Sciatic nerve (tissue), 2 donors: ENCODE results near the gene PIP4K2A. TPM values are rescaled to one million over a fixed set of nuclear protein-coding genes. Genes with fewer than 3 reads are reported as not detected.

Source experiments
- ATAC-seq: fragments of 200-7000 bp; cut with Tn5 transposase; one replicate; pipeline ENCODE4 v1.9.1; 2020; ENCODE audit warnings: mild to moderate bottlenecking, moderate library complexity
- DNase-seq: peaks from one replicate; pipeline ENCODE4 v3.0.0-alpha.2; 2020; ENCODE audit warnings: low spot score
- intact Hi-C: fragments of 100-400 bp; cut with DNase I; formaldehyde crosslinking; loops from one replicate; pipeline ENCODE4 v1.14.2; 2022
- total RNA-seq: library from RNA; stranded (reverse); fragmentation: NEBNext Ultra II Directional; extraction: Animal tissue kit (Norgen Biotek cat#: 25700); gene quantifications from one replicate; pipeline ENCODE4 v1.2.1, GENCODE V29; 2021
- donor health status: DM: no; HTN: no; CAD: no.
- donor health status: DM: no; HTN: no; CAD: no.

PIP4K2A gene
- total RNA-seq, 1 donor from 2014 or later, result 64.2 TPM

DNA sequence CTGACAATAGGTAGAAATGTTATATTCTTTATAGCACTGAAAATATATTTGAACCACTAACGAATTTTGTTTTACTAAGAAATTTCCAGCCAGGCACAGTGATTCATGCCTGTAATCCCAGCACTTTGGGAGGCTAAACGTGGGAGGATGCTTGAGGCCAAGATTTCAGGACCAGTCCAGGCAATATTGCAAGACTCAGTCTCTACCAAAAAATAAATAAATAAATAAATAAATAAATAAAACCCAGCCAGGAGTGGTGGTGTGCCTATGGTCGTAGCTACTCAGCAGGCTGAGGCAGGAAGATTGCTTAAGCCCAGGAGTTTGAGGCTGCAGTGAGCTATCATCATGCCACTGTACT lies 39.8 kb downstream of the PIP4K2A start:
- ATAC-seq (no peak), DNase-seq (no peak)
- intact Hi-C loops, result no loop called here

- no peak for ATAC-seq
- intact Hi-C loops, result no loop called here
- DNase-seq, result no peak
Measured at GRCh38 chr10:22673785-22674572, 40.4 kb downstream of the PIP4K2A start.

DNA sequence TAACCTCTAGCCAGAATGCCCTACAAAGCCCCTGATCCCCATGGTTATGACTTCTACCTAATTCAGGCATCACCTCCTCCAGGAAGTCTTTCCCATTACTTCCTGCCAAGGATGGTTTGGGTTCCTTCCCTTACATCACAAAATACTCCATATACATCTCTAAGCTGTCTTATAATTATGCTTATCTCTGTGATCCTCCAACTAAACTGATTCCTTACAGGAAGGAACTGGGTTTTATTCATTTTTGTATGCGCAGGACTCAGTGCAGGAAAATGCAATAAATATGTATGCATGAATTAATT lies 41.3 kb downstream of the PIP4K2A start:
- ATAC-seq, result no peak
- intact Hi-C loops, result no loop called here
- DNase-seq, result no peak

- intact Hi-C loops, result no loop called here
- DNase-seq (no peak), ATAC-seq (no peak)
Measured at GRCh38 chr10:22672319-22673090, 41.9 kb downstream of the PIP4K2A start.

DNA sequence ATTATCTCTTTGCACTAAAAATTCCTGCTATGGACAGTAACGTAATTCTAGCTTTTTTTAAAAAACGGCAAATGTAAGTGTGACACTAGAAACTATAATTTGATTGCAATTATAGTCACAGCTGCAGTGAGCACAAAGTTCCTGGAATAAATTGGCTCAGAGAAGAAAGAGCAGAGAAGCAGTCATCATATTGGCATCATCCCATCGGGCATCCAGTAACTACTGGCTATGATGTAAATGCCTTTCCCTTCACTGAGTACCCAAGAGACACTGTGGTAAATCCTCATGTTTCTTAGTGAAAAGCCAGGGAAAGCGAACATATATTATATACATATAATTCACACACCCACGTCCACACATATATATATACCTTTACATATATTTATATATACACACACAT lies 43.6 kb downstream of the PIP4K2A start:
- ATAC-seq (no peak), DNase-seq (no peak)
- intact Hi-C loops, result no loop called here

- DNase-seq, result no peak
- intact Hi-C loops, result no loop called here
- no peak for ATAC-seq
Measured at GRCh38 chr10:22669163-22669711, 45.1 kb downstream of the PIP4K2A start.

GRCh38 chr10:22667093-22667480 lies 47.3 kb downstream of the PIP4K2A start:
- no peak for ATAC-seq
- intact Hi-C loops, result no loop called here
- DNase-seq, result no peak

DNA sequence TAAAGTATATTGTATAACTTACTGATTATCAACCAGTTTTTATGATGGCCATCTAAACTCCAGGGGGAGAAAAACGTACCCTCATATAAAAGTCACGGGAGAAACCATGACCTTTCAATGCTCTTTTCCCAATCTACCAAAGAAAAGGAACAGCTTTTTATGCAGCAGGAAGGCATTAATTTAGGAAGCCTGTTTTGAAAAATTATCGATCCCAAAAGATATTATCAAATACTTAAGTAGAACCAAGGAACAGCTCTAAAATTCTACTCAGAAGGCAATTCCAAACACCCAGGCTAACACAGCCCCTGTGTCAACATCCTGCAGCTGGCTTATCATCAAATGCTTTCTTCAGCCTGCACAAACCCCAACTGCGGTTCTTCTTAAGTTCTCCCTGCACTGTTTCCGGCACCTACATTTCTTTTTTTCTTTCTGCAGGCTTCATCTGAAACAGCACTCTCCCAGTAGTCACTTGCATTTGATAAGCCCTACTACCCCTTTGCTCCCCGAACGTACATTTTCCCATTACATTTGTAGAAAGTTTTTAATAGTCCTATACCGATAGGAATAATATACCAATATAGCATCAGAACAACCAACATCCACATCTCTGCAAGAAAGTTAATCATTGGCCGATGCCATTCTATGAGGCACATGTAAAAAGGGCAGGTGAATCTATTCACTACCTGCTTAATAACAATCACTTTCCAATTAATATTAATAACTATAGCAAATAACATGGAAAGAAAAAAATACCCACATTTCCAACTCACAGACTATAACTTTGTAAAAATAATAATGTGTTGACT lies 47.9 kb downstream of the PIP4K2A start:
- DNase-seq, result no peak
- intact Hi-C loops, result no loop called here
- no peak for ATAC-seq

- intact Hi-C loops, result no loop called here
- ATAC-seq (no peak), DNase-seq (no peak)
Measured at GRCh38 chr10:22665329-22665728, 49.0 kb downstream of the PIP4K2A start.

DNA sequence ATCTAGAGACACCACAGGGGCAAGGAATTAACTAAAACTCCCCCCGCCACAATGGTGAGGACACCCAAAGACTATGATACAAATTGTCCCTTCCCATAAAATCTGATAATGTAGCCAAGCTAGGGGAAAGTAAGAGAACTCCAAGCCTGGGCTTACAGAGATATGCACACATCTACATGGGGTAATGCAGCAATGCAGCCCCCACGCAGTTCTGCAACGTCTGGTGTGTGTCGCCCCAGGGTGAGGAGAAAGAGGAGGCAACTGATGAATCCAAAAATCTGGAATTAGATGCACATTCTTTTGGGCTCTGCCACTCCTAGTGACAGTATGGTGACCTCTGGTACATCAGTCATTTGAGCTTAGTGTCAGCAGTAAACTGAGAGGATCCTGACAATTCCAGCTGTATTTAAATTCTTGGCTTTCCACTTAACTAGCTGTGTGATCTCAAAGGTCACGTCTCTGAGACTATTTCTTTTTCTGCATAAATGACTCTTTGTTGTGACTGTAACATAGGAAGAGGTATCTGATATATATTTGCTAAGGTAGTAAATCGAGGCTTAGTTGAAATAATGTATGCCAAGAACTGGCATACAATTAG lies 51.5 kb downstream of the PIP4K2A start:
- ATAC-seq, result no peak
- no peak for DNase-seq
- intact Hi-C loops, result no loop called here

DNA sequence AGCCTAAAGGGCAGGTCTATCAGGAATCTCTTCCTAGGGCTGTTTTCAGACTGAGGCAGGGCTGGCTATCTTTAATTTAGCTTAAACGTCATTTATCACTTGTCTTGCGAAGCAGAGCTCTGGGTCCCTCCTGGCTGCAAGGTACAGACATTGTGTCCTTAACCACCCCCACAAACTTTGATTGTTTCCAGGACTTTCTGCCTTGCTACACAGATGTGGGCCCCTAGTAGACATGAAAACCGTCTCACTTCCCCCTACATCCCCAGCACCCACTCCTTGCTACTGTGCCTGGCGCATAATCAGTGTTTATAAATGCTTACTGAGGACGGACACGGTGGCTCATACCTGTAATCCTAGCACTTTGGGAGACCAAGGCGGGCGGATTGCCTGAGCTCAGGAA lies 54.5 kb downstream of the PIP4K2A start:
- ATAC-seq (no peak), DNase-seq (no peak)
- intact Hi-C loops, result no loop called here

GRCh38 chr10:22658745-22659410 lies 55.5 kb downstream of the PIP4K2A start:
- DNase-seq (no peak), ATAC-seq (no peak)
- intact Hi-C loops, result no loop called here

GRCh38 chr10:22657566-22658225 lies 56.7 kb downstream of the PIP4K2A start:
- DNase-seq (no peak), ATAC-seq (no peak)
- intact Hi-C loops, result no loop called here

DNA sequence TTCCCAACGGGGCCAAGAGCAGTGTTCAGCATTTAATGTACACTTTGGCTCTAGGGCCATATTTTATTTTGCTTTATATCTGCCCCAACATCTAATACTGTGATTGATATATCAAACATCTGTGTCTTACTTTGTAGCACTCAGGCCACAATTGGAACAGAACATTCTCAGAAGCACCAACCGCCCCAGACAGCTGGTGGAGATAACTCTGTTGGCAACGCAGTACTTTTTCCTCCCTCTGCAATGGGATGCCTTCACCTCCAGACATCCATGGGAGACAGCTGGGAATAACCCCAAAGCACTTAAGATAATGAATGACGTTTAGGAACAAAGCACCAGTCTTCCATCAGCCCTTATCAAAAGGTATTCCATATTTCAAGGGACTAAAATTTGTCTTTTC lies 57.4 kb downstream of the PIP4K2A start:
- ATAC-seq, result no peak
- no peak for DNase-seq
- intact Hi-C loops, result no loop called here

DNA sequence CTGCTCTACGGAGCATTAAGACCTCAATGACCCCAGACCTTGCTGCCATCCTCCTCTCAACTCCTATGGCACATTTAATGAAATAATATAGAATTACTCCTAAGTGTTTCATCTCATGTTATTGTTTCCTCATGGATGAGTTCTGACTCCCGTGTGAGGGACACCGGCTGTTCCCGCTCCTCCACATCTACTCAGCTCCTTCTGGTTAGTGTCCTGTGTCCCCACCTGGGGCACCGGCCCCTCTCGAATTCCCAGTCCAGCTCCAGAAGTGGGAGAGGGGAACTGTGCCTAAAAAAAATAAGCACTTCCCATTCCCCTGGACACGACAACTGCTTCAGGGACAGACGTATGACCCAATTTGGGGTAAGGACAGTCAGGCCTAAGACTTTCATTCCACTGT lies 58.3 kb downstream of the PIP4K2A start:
- DNase-seq, result no peak
- intact Hi-C loops, result no loop called here
- no peak for ATAC-seq

GRCh38 chr10:22655312-22655981 lies 58.9 kb downstream of the PIP4K2A start:
- intact Hi-C loops, result no loop called here
- ATAC-seq, result no peak
- no peak for DNase-seq

DNA sequence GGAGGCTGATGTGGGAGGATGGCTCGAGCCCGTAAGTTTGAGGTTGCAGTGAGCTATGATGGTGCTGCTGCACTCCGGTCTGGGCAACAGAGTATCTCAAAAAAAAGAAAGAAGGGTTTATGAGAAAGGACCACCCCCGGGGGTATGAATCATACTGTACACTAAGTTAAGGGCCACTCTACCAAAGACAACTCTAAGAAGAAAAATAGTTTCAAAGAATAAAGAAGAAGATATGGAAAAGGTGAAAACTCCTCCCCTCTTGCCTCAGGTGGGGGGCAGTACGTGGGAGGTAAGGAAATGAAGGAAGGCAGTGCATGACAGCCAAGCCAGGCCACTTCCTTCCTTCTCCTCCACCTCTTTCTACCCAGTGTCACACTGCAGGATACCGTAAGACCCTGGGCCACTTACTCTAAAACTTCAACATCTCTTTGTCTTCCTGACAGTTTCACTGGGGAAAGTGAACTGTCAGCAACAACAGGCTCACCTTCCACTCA lies 61.3 kb downstream of the PIP4K2A start:
- ATAC-seq, result no peak
- no peak for DNase-seq
- intact Hi-C loops, result no loop called here
